Measurements from ENCODE around the gene TSHR.
"Not testable (repeated sequence)": the region's sequence is repeated elsewhere in the genome, so short reads cannot be mapped to it uniquely, and the experiment has no call there.

TSHR gene

GRCh38 chr14:81033698-81034240 lies 78.3 kb downstream of the TSHR start:
- H3K4me3 ChIP-seq (ENCODE audit: low read length) = no peak overlapping the region
- no peak for DNase-seq (ENCODE audit: low read depth)
- no peak for TF ChIP-seq CTCF (conservative IDR thresholded peaks at IDR 0.05; ENCODE audit: low read length)

GRCh38 chr14:81042438-81042837 lies 87.0 kb downstream of the TSHR start:
- H3K4me3 ChIP-seq (ENCODE audit: low read length) = no peak overlapping the region
- TF ChIP-seq CTCF (conservative IDR thresholded peaks at IDR 0.05; ENCODE audit: low read length) = no peak
- DNase-seq (ENCODE audit: low read depth) = no peak

- no peak for TF ChIP-seq CTCF (conservative IDR thresholded peaks at IDR 0.05; ENCODE audit: low read length)
- H3K4me3 ChIP-seq (ENCODE audit: low read length) = no peak overlapping the region
- no peak for DNase-seq (ENCODE audit: low read depth)
Measured at GRCh38 chr14:81051547-81051946, 96.1 kb downstream of the TSHR start.

- not testable (repeated sequence) for H3K4me3 ChIP-seq (ENCODE audit: low read length); DNase-seq (ENCODE audit: low read depth)
Measured at GRCh38 chr14:81054057-81054456, 98.6 kb downstream of the TSHR start.

- no peak overlapping the region for H3K4me3 ChIP-seq (ENCODE audit: low read length)
- no peak for TF ChIP-seq CTCF (conservative IDR thresholded peaks at IDR 0.05; ENCODE audit: low read length)
- no peak for DNase-seq (ENCODE audit: low read depth)
Measured at GRCh38 chr14:81055971-81056370, 100.5 kb downstream of the TSHR start.

GRCh38 chr14:81062380-81062779 lies 107.0 kb downstream of the TSHR start:
- no peak for DNase-seq (ENCODE audit: low read depth)
- no peak for TF ChIP-seq CTCF (conservative IDR thresholded peaks at IDR 0.05; ENCODE audit: low read length)
- no peak overlapping the region for H3K4me3 ChIP-seq (ENCODE audit: low read length)

GRCh38 chr14:81062816-81063215 lies 107.4 kb downstream of the TSHR start:
- TF ChIP-seq CTCF (conservative IDR thresholded peaks at IDR 0.05; ENCODE audit: low read length) = peak; percentile 16; the same call in 1 of the 2 replicates
- no peak for DNase-seq (ENCODE audit: low read depth)
- no peak overlapping the region for H3K4me3 ChIP-seq (ENCODE audit: low read length)

GRCh38 chr14:81066672-81067071 lies 111.3 kb downstream of the TSHR start:
- no peak for TF ChIP-seq CTCF (conservative IDR thresholded peaks at IDR 0.05; ENCODE audit: low read length)
- DNase-seq (ENCODE audit: low read depth) = peak; percentile 5
- no peak overlapping the region for H3K4me3 ChIP-seq (ENCODE audit: low read length)

Measured in AG10803 (cell line).